NB4 (cell line): ENCODE data around the gene SH3BGRL2.

Experiments used
- CTCF ChIP-seq: IDR thresholded peaks from one replicate; pipeline ENCODE4 v1.5.1; 2012; ENCODE audit warnings: low read depth, low read length
- POLR2A ChIP-seq: IDR thresholded peaks from 2 replicates; pipeline ENCODE4 v1.6.1; 2011; ENCODE audit warnings: mild to moderate bottlenecking; ENCODE audit not compliant: insufficient read length; ENCODE audit errors: extremely low read depth

GRCh38 chr6:79630380-79630882, 698 bp upstream of the SH3BGRL2 start:
- no peak for TF ChIP-seq CTCF
- no peak for TF ChIP-seq POLR2A
